Vagina (tissue), 2 donors: ENCODE data around the gene ASPRV1.

Source experiments
- POLR2AphosphoS5 ChIP-seq, 2 donors: sonication (generic); formaldehyde crosslinking; IDR thresholded peaks; one replicate each; pipeline ENCODE4 v1.9.0; 2017; ENCODE audit warnings: antibody characterized with exemption in 2 of 2, mild to moderate bottlenecking in 2 of 2, low read depth in 1 of 2; ENCODE audit not compliant: insufficient read depth in 1 of 2
- TF ChIP-seq, protein P1 (sequence below), 3 experiments: fragments of 450-650 bp in 2 of 3; fragments of 200-600 bp in 1 of 3; sonication (generic) in 1 of 3; IDR thresholded peaks; one replicate each; pipeline ENCODE4 v1.5.1; 2017 to 2019; ENCODE audit warnings: antibody characterized with exemption in 3 of 3, mild to moderate bottlenecking in 2 of 3, moderate library complexity in 2 of 3

GRCh38 chr2:69994166-69994565 is 32.7 kb upstream of the ASPRV1 start:
- TF ChIP-seq, protein P1, sequence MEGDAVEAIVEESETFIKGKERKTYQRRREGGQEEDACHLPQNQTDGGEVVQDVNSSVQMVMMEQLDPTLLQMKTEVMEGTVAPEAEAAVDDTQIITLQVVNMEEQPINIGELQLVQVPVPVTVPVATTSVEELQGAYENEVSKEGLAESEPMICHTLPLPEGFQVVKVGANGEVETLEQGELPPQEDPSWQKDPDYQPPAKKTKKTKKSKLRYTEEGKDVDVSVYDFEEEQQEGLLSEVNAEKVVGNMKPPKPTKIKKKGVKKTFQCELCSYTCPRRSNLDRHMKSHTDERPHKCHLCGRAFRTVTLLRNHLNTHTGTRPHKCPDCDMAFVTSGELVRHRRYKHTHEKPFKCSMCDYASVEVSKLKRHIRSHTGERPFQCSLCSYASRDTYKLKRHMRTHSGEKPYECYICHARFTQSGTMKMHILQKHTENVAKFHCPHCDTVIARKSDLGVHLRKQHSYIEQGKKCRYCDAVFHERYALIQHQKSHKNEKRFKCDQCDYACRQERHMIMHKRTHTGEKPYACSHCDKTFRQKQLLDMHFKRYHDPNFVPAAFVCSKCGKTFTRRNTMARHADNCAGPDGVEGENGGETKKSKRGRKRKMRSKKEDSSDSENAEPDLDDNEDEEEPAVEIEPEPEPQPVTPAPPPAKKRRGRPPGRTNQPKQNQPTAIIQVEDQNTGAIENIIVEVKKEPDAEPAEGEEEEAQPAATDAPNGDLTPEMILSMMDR (IDR thresholded peaks at IDR 0.05), result no peak
- TF ChIP-seq POLR2AphosphoS5 (IDR thresholded peaks at IDR 0.05; ENCODE audit: insufficient read depth in 1 of 2, low read depth in 1 of 2), result no peak
